ENCODE measurements around the gene ZSWIM3.

The ZSWIM3 gene

GRCh38 chr20:45880988-45881788 is 23.8 kb downstream of the ZSWIM3 start, which contains the start of gene ZSWIM1:
Gene ZSWIM1 (plus strand): TSS chr20:45881227. CDS start chr20:45882593, 1,366 bp downstream.
- Mint-ChIP-seq H3K9me3 (no peaks in the 10 kb centered on the region), H3K36me3 (ENCODE audit: low read depth) (peaks cover 47% of the 10 kb centered on the region), H3K27ac (peak within 1 kb of the TSS; percentile 85), H3K27me3 (no peaks in the 10 kb centered on the region), H3K4me3 (peak within 1 kb of the TSS; percentile 89), H3K4me1 (ENCODE audit: low read depth) (peaks cover 39% of the 10 kb centered on the region)
- intact Hi-C loops (cut with micrococcal nuclease): loop anchor here (10.0 kb wide), 1 partner anchor 76 kb away; no protein-coding TSS in a partner anchor

GRCh38 chr20:45882469-45883099 is 25.2 kb downstream of the ZSWIM3 start:
- Mint-ChIP-seq H3K36me3 (ENCODE audit: low read depth) (peaks cover 50% of the 10 kb centered on the region), H3K27ac (no peak overlapping the region), H3K9me3 (no peaks in the 10 kb centered on the region), H3K4me3 (peak overlapping the region; percentile 17), H3K27me3 (no peaks in the 10 kb centered on the region), H3K4me1 (ENCODE audit: low read depth) (peaks cover 39% of the 10 kb centered on the region)
- intact Hi-C loops (cut with micrococcal nuclease): loop anchor here (10.0 kb wide), 1 partner anchor 78 kb away; no protein-coding TSS in a partner anchor

GRCh38 chr20:45883100-45883469 is 25.7 kb downstream of the ZSWIM3 start:
- Mint-ChIP-seq H3K27me3 (no peaks in the 10 kb centered on the region), H3K9me3 (no peaks in the 10 kb centered on the region), H3K27ac (no peak overlapping the region), H3K36me3 (ENCODE audit: low read depth) (peaks cover 48% of the 10 kb centered on the region), H3K4me1 (ENCODE audit: low read depth) (peaks cover 39% of the 10 kb centered on the region), H3K4me3 (no peak overlapping the region)
- intact Hi-C loops (cut with micrococcal nuclease): loop anchor here (10.0 kb wide), 1 partner anchor 78 kb away; no protein-coding TSS in a partner anchor

- intact Hi-C loops (cut with micrococcal nuclease): loop anchor here (10.0 kb wide), 1 partner anchor 82 kb away; no protein-coding TSS in a partner anchor
- Mint-ChIP-seq H3K4me3 (no peak overlapping the region), H3K27me3 (no peaks in the 10 kb centered on the region), H3K27ac (no peak overlapping the region), H3K4me1 (ENCODE audit: low read depth) (peaks cover 52% of the 10 kb centered on the region), H3K9me3 (no peaks in the 10 kb centered on the region), H3K36me3 (ENCODE audit: low read depth) (peaks cover 57% of the 10 kb centered on the region)
Measured at GRCh38 chr20:45886590-45887345, 29.4 kb downstream of the ZSWIM3 start.

GRCh38 chr20:45887346-45887715 is 29.9 kb downstream of the ZSWIM3 start, which contains the start of gene SPATA25:
Gene SPATA25 (minus strand): TSS chr20:45887622. CDS start chr20:45887590, 32 bp downstream.
- H3K36me3 Mint-ChIP-seq (ENCODE audit: low read depth): peaks cover 59% of the 10 kb centered on the region
- no peaks in the 10 kb centered on the region for H3K9me3 Mint-ChIP-seq
- no peak within 1 kb of the TSS for H3K27ac Mint-ChIP-seq
- H3K4me1 Mint-ChIP-seq (ENCODE audit: low read depth): peaks cover 53% of the 10 kb centered on the region
- intact Hi-C loops (cut with micrococcal nuclease): loop anchor here (10.0 kb wide), 1 partner anchor 83 kb away; no protein-coding TSS in a partner anchor
- no peaks in the 10 kb centered on the region for H3K27me3 Mint-ChIP-seq
- H3K4me3 Mint-ChIP-seq: no peak within 1 kb of the TSS

GRCh38 chr20:45888681-45889080 is 31.3 kb downstream of the ZSWIM3 start:
- Mint-ChIP-seq H3K4me1 (ENCODE audit: low read depth) (peaks cover 52% of the 10 kb centered on the region), H3K4me3 (no peak overlapping the region), H3K27ac (no peak overlapping the region), H3K36me3 (ENCODE audit: low read depth) (peaks cover 59% of the 10 kb centered on the region), H3K9me3 (no peaks in the 10 kb centered on the region), H3K27me3 (no peaks in the 10 kb centered on the region)
- intact Hi-C loops (cut with micrococcal nuclease): loop anchor here (10.0 kb wide), 1 partner anchor 84 kb away; no protein-coding TSS in a partner anchor

GRCh38 chr20:45890077-45890984 is 32.9 kb downstream of the ZSWIM3 start:
- Mint-ChIP-seq H3K4me1 (ENCODE audit: low read depth) (peaks cover 46% of the 10 kb centered on the region), H3K27ac (peak overlapping the region; percentile 84), H3K36me3 (ENCODE audit: low read depth) (peaks cover 69% of the 10 kb centered on the region), H3K9me3 (no peaks in the 10 kb centered on the region), H3K4me3 (peak overlapping the region; percentile 85), H3K27me3 (no peaks in the 10 kb centered on the region)
- intact Hi-C loops (cut with micrococcal nuclease): loop anchor here (1.0 kb wide), 1 partner anchor 44 kb away; the partner anchor contains the start of gene PCIF1

GRCh38 chr20:45890985-45891983 is 33.9 kb downstream of the ZSWIM3 start, which contains the start of the genes CTSA and NEURL2:
Gene CTSA (plus strand): TSS chr20:45891335. CDS start chr20:45891569, 234 bp downstream.
Gene NEURL2 (minus strand): TSS chr20:45891208. CDS start chr20:45890991, 217 bp downstream.
- Mint-ChIP-seq H3K4me1 (ENCODE audit: low read depth) (peaks cover 44% of the 10 kb centered on the region), H3K36me3 (ENCODE audit: low read depth) (peaks cover 75% of the 10 kb centered on the region), H3K4me3 (peak within 1 kb of the TSS; percentile 85), H3K9me3 (no peaks in the 10 kb centered on the region), H3K27ac (peak within 1 kb of the TSS; percentile 84), H3K27me3 (no peaks in the 10 kb centered on the region)
- intact Hi-C loops (cut with micrococcal nuclease): loop anchor here (1.0 kb wide), 1 partner anchor 43 kb away; the partner anchor contains the start of gene PCIF1

GRCh38 chr20:45892049-45892825 is 34.8 kb downstream of the ZSWIM3 start:
- Mint-ChIP-seq H3K4me1 (ENCODE audit: low read depth) (peaks cover 44% of the 10 kb centered on the region), H3K27ac (peak overlapping the region; percentile 84), H3K36me3 (ENCODE audit: low read depth) (peaks cover 75% of the 10 kb centered on the region), H3K9me3 (no peaks in the 10 kb centered on the region), H3K4me3 (peak overlapping the region; percentile 85), H3K27me3 (no peaks in the 10 kb centered on the region)
- intact Hi-C loops (cut with micrococcal nuclease): no loop called here

GRCh38 chr20:45892828-45893500 is 35.5 kb downstream of the ZSWIM3 start:
- Mint-ChIP-seq H3K4me1 (ENCODE audit: low read depth) (peaks cover 44% of the 10 kb centered on the region), H3K27ac (peak overlapping the region; percentile 84), H3K4me3 (peak overlapping the region; percentile 85), H3K27me3 (no peaks in the 10 kb centered on the region), H3K36me3 (ENCODE audit: low read depth) (peaks cover 76% of the 10 kb centered on the region), H3K9me3 (no peaks in the 10 kb centered on the region)
- intact Hi-C loops (cut with micrococcal nuclease): no loop called here

- no peaks in the 10 kb centered on the region for H3K27me3 Mint-ChIP-seq
- H3K27ac Mint-ChIP-seq: peak overlapping the region; percentile 54
- H3K36me3 Mint-ChIP-seq (ENCODE audit: low read depth): peaks cover 80% of the 10 kb centered on the region
- H3K9me3 Mint-ChIP-seq: no peaks in the 10 kb centered on the region
- intact Hi-C loops (cut with micrococcal nuclease): no loop called here
- no peak overlapping the region for H3K4me3 Mint-ChIP-seq
- peaks cover 39% of the 10 kb centered on the region for H3K4me1 Mint-ChIP-seq (ENCODE audit: low read depth)
Measured at GRCh38 chr20:45893831-45894230, 36.4 kb downstream of the ZSWIM3 start.
